ENCODE measurements around the gene SCMH1.
A peak's percentile ranks its signal among the peaks of the same experiment; 100 is the strongest.

SCMH1 gene

GRCh38 chr1:41241749-41242341, at the start of gene SCMH1:
SCMH1 (minus strand) TSS chr1:41242306; CDS start chr1:41186133, 56,173 bp downstream.
- peak; percentile 63 for DNase-seq (ENCODE audit: low spot score)
- Mint-ChIP-seq H3K27ac (peak within 1 kb of the TSS; percentile 74), H3K4me1 (ENCODE audit: low read depth) (peaks cover 34% of the 10 kb centered on the region), H3K4me3 (peak within 1 kb of the TSS; percentile 83), H3K27me3 (ENCODE audit: low read depth) (peaks cover 7% of the 10 kb centered on the region), H3K36me3 (ENCODE audit: low read depth) (no peaks in the 10 kb centered on the region), H3K9me3 (no peaks in the 10 kb centered on the region)

DNA sequence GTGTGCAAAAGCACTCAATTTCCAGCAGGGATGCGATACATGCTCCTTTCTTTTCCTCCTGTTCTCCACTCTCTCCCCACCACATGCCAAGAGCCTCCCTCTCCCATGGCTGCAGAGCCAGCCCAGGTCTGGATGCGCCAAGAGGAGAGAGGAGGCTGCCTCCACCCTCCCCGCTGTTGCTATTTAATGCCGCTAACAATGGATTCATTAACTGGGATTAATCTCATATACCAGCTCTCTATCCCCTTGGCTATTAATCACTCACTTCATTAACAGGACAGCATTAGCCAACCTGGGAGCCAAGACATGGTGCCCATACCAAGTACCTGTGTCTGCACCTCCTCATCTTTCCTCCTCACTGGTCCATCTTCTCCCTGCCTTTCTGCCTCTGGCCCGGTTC, 49.1 kb upstream of the SCMH1 start:
- no peaks in the 10 kb centered on the region for H3K36me3 Mint-ChIP-seq (ENCODE audit: low read depth)
- H3K4me1 Mint-ChIP-seq (ENCODE audit: low read depth) = no peaks in the 10 kb centered on the region
- H3K9me3 Mint-ChIP-seq = no peaks in the 10 kb centered on the region
- H3K27ac Mint-ChIP-seq = no peak overlapping the region
- no peak for DNase-seq (ENCODE audit: low spot score)
- H3K27me3 Mint-ChIP-seq (ENCODE audit: low read depth) = peaks cover 23% of the 10 kb centered on the region
- no peak overlapping the region for H3K4me3 Mint-ChIP-seq

GRCh38 chr1:41289196-41289595, 47.1 kb upstream of the SCMH1 start:
- H3K27me3 Mint-ChIP-seq (ENCODE audit: low read depth) = peaks cover 25% of the 10 kb centered on the region
- H3K4me3 Mint-ChIP-seq = no peak overlapping the region
- no peak for DNase-seq (ENCODE audit: low spot score)
- no peak overlapping the region for H3K27ac Mint-ChIP-seq
- H3K4me1 Mint-ChIP-seq (ENCODE audit: low read depth) = no peaks in the 10 kb centered on the region
- no peaks in the 10 kb centered on the region for H3K36me3 Mint-ChIP-seq (ENCODE audit: low read depth)
- H3K9me3 Mint-ChIP-seq = no peaks in the 10 kb centered on the region

- no peaks in the 10 kb centered on the region for H3K9me3 Mint-ChIP-seq
- DNase-seq (ENCODE audit: low spot score) = no peak
- no peaks in the 10 kb centered on the region for H3K36me3 Mint-ChIP-seq (ENCODE audit: low read depth)
- H3K4me1 Mint-ChIP-seq (ENCODE audit: low read depth) = no peaks in the 10 kb centered on the region
- peaks cover 31% of the 10 kb centered on the region for H3K27me3 Mint-ChIP-seq (ENCODE audit: low read depth)
- H3K27ac Mint-ChIP-seq = no peak overlapping the region
- H3K4me3 Mint-ChIP-seq = no peak overlapping the region
These were observed 44.9 kb upstream of the SCMH1 start for GRCh38 chr1:41286992-41287391.

DNA sequence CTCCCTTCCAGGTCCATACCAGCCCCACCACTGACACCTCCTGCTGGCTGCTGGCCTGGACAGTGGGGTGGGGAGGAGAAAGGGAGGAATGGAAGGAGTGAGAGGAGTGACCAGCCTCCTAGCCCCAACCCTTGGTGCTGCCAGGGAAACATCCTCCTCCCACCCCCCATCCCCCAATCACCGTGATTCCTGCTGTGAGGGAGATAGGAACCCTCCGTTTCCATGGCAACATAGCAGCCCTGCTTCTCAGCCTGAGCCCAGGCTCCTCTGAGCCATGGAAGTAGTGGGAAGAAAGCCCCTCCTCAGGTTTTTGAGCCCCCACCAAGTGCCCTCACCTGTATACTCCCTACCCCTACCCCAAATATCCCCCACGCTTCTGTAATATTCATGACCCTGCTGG, 44.4 kb upstream of the SCMH1 start:
- no peaks in the 10 kb centered on the region for H3K4me1 Mint-ChIP-seq (ENCODE audit: low read depth)
- no peak overlapping the region for H3K27ac Mint-ChIP-seq
- H3K9me3 Mint-ChIP-seq = no peaks in the 10 kb centered on the region
- H3K27me3 Mint-ChIP-seq (ENCODE audit: low read depth) = peaks cover 30% of the 10 kb centered on the region
- H3K4me3 Mint-ChIP-seq = no peak overlapping the region
- H3K36me3 Mint-ChIP-seq (ENCODE audit: low read depth) = no peaks in the 10 kb centered on the region
- DNase-seq (ENCODE audit: low spot score) = no peak

DNA sequence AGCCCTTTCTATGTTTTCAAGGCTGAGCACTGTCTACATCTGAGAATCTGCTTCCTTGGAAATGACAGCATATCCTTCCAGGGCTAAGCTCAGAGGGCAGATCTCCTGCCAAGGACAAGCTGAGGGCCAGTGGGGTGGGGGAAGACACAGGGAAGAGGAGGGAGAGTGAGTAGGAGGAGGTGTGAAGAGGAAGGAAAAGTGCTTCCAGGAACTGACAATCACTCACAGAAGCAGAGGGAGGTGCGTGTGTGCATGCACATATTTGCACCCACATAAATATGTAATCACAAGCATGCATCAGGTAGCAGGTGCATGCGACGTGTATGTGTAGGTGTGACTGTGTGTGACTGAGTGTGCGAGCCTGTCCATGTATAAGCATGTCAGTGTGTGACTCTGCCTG, 43.7 kb upstream of the SCMH1 start:
- no peak overlapping the region for H3K27ac Mint-ChIP-seq
- H3K9me3 Mint-ChIP-seq = no peaks in the 10 kb centered on the region
- no peaks in the 10 kb centered on the region for H3K4me1 Mint-ChIP-seq (ENCODE audit: low read depth)
- no peak overlapping the region for H3K4me3 Mint-ChIP-seq
- DNase-seq (ENCODE audit: low spot score) = no peak
- peaks cover 29% of the 10 kb centered on the region for H3K27me3 Mint-ChIP-seq (ENCODE audit: low read depth)
- no peaks in the 10 kb centered on the region for H3K36me3 Mint-ChIP-seq (ENCODE audit: low read depth)

GRCh38 chr1:41284121-41284520, 42.0 kb upstream of the SCMH1 start:
- no peak for DNase-seq (ENCODE audit: low spot score)
- Mint-ChIP-seq H3K4me1 (ENCODE audit: low read depth) (no peaks in the 10 kb centered on the region), H3K27me3 (ENCODE audit: low read depth) (peaks cover 18% of the 10 kb centered on the region), H3K36me3 (ENCODE audit: low read depth) (no peaks in the 10 kb centered on the region), H3K9me3 (no peaks in the 10 kb centered on the region), H3K27ac (no peak overlapping the region), H3K4me3 (no peak overlapping the region)

DNA sequence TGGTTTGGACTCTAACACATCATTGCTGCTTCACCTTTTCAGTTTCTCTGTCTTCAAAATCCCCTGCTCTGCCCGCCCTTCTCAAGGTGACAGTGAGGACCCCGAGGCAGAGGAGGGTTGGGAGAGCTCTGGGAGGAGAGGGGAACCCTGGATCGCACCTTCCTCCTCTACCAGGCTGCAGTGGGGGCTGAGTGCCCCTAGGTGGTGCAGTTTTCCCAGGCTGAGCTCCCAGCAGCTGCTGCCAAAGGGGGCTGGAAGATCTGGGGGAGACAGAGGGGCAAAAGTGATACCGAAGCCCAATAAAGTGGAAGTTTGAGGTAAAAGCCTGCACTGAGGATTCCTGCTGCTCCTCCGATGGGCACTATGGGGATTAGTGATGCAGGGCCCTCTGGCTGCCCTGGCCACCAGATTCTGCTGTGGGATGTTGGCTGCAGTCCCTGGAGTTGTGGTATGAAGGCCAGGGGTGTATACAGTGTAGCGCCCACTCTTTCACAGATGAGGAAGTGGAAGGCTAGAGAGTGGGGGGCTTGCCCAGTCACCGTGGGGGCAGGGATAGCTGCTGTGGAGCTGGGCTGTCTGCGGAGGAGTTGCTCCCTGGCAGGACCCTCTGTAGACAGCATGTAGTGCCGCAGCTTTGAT, 40.7 kb upstream of the SCMH1 start:
- Mint-ChIP-seq H3K4me3 (no peak overlapping the region), H3K9me3 (no peaks in the 10 kb centered on the region), H3K36me3 (ENCODE audit: low read depth) (no peaks in the 10 kb centered on the region), H3K4me1 (ENCODE audit: low read depth) (no peaks in the 10 kb centered on the region), H3K27ac (no peak overlapping the region), H3K27me3 (ENCODE audit: low read depth) (peaks cover 19% of the 10 kb centered on the region)
- DNase-seq (ENCODE audit: low spot score) = no peak

DNA sequence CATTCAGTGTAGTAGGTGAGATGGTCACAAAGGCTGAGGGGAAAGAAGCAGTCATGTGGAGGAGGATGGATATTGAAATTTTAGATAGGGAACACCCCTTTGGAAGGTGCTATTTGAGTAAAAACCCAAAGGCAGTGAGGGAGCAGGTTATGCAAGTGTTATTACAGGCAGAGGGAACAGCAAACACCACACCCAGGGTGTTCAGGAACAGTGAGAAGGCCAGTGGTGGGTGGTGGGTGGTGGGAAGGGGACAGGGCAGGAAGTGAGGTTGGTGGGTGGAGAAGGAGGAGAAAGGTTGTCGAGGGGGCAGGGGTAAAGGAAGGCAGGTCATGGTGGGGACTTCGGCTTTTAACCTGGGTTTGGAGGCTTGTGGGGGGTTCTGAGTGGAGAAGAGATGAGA, 39.2 kb upstream of the SCMH1 start:
- no peaks in the 10 kb centered on the region for H3K4me1 Mint-ChIP-seq (ENCODE audit: low read depth)
- H3K36me3 Mint-ChIP-seq (ENCODE audit: low read depth) = no peaks in the 10 kb centered on the region
- no peak overlapping the region for H3K27ac Mint-ChIP-seq
- no peaks in the 10 kb centered on the region for H3K9me3 Mint-ChIP-seq
- H3K27me3 Mint-ChIP-seq (ENCODE audit: low read depth) = peaks cover 22% of the 10 kb centered on the region
- H3K4me3 Mint-ChIP-seq = no peak overlapping the region
- no peak for DNase-seq (ENCODE audit: low spot score)

GRCh38 chr1:41280202-41281032, 38.3 kb upstream of the SCMH1 start:
- peaks cover 22% of the 10 kb centered on the region for H3K27me3 Mint-ChIP-seq (ENCODE audit: low read depth)

DNA sequence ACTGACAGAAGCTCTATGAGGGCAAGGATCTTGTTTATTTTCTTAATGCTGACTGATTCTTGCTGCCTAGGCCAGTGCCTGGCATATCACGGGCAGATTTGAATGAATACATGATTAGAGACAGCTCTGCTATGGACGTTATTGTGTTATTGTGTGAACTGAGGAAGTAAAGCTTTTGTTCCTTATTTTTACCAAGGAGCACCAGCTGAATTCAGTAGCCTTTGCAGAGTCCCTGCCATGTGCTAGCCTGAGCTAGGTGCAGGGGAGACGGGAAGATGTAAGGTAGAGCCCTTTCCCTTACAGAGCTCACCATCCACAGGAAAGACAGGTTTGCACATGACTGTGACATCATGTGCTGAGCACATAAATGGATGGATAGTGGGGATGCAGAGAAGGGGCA, 36.0 kb upstream of the SCMH1 start:
- H3K4me3 Mint-ChIP-seq = no peak overlapping the region
- no peaks in the 10 kb centered on the region for H3K36me3 Mint-ChIP-seq (ENCODE audit: low read depth)
- no peaks in the 10 kb centered on the region for H3K4me1 Mint-ChIP-seq (ENCODE audit: low read depth)
- H3K27me3 Mint-ChIP-seq (ENCODE audit: low read depth) = peaks cover 17% of the 10 kb centered on the region
- no peak overlapping the region for H3K27ac Mint-ChIP-seq
- H3K9me3 Mint-ChIP-seq = no peaks in the 10 kb centered on the region
- no peak for DNase-seq (ENCODE audit: low spot score)

More at GRCh38 chr1:41280202-41281032, 38.3 kb upstream of the SCMH1 start:
- no peak for DNase-seq (ENCODE audit: low spot score)
- no peaks in the 10 kb centered on the region for H3K36me3 Mint-ChIP-seq (ENCODE audit: low read depth)
- H3K9me3 Mint-ChIP-seq = no peaks in the 10 kb centered on the region
- H3K27ac Mint-ChIP-seq = no peak overlapping the region
- H3K4me1 Mint-ChIP-seq (ENCODE audit: low read depth) = no peaks in the 10 kb centered on the region
- H3K4me3 Mint-ChIP-seq = no peak overlapping the region

GRCh38 chr1:41277371-41277975, 35.4 kb upstream of the SCMH1 start:
- Mint-ChIP-seq H3K9me3 (no peaks in the 10 kb centered on the region), H3K27me3 (ENCODE audit: low read depth) (peaks cover 12% of the 10 kb centered on the region), H3K36me3 (ENCODE audit: low read depth) (no peaks in the 10 kb centered on the region), H3K27ac (no peak overlapping the region), H3K4me1 (ENCODE audit: low read depth) (no peaks in the 10 kb centered on the region), H3K4me3 (no peak overlapping the region)
- no peak for DNase-seq (ENCODE audit: low spot score)

- H3K27ac Mint-ChIP-seq = no peak overlapping the region
- no peak overlapping the region for H3K4me3 Mint-ChIP-seq
- H3K4me1 Mint-ChIP-seq (ENCODE audit: low read depth) = no peaks in the 10 kb centered on the region
- peaks cover 13% of the 10 kb centered on the region for H3K27me3 Mint-ChIP-seq (ENCODE audit: low read depth)
- no peaks in the 10 kb centered on the region for H3K36me3 Mint-ChIP-seq (ENCODE audit: low read depth)
- no peaks in the 10 kb centered on the region for H3K9me3 Mint-ChIP-seq
- no peak for DNase-seq (ENCODE audit: low spot score)
These were observed 33.7 kb upstream of the SCMH1 start for GRCh38 chr1:41275831-41276230.
